CD4-positive, alpha-beta memory T cell (primary cell): ENCODE measurements around the gene STYXL2. TPM values are rescaled to one million over a fixed set of nuclear protein-coding genes. Genes with fewer than 3 reads are reported as not detected.

Source experiments
- CTCF ChIA-PET: fragments of 350-600 bp; sonication (Branson Sonifier 250); formaldehyde crosslinking; loops from one replicate; lab custom pipeline; 2021; ENCODE audit warnings: inconsistent platforms; ENCODE audit not compliant: partially characterized antibody; lab: Charles Lee
- POLR2A ChIA-PET: fragments of 350-600 bp; sonication (Branson Sonifier 250); formaldehyde crosslinking; loops from one replicate; lab custom pipeline; 2021; ENCODE audit not compliant: partially characterized antibody; lab: Charles Lee
- DNase-seq, 5 donors: peaks; one replicate each; pipeline versions ENCODE4 v3.0.0 to v3.0.0-alpha.2; 2020 to 2022; ENCODE audit warnings: mixed read lengths in 1 of 5
- H3K27ac ChIP-seq: one replicate; pipeline ENCODE4 v1.7.0; 2013; ENCODE audit warnings: low read depth, low read length
- H3K27me3 ChIP-seq: 2 replicates; pipeline ENCODE4 v1.7.0; 2013; ENCODE audit warnings: mild to moderate bottlenecking, low read length, moderate library complexity; ENCODE audit not compliant: insufficient read depth
- H3K36me3 ChIP-seq: 2 replicates; pipeline ENCODE4 v1.7.0; 2013; ENCODE audit warnings: mild to moderate bottlenecking, low read length, moderate library complexity; ENCODE audit not compliant: insufficient read depth
- H3K4me1 ChIP-seq: 2 replicates; pipeline ENCODE4 v1.7.0; 2013; ENCODE audit warnings: mild to moderate bottlenecking, low read length, moderate library complexity; ENCODE audit not compliant: insufficient read depth
- H3K4me3 ChIP-seq, 2 donors: one replicate each; pipeline ENCODE4 v1.7.0; 2013; ENCODE audit warnings: low read length in 2 of 2, mild to moderate bottlenecking in 1 of 2
- H3K9me3 ChIP-seq, 2 donors: one replicate each; pipeline ENCODE4 v1.7.0; 2013; ENCODE audit warnings: low read length in 2 of 2, control low read depth in 1 of 2; ENCODE audit not compliant: control insufficient read depth in 1 of 2
- H3K27ac Mint-ChIP-seq, 7 donors: one replicate each; pipeline ENCODE4 v1.8.0; 2020 to 2021; ENCODE audit warnings: mixed read lengths in 7 of 7, mild to moderate bottlenecking in 6 of 7, inconsistent platforms in 3 of 7, moderate library complexity in 3 of 7
- H3K27me3 Mint-ChIP-seq, 2 donors: one replicate each; pipeline ENCODE4 v1.8.0; 2020 to 2021; ENCODE audit warnings: mixed read lengths in 2 of 2
- H3K36me3 Mint-ChIP-seq, 2 donors: one replicate each; pipeline ENCODE4 v1.8.0; 2020 to 2021; ENCODE audit warnings: mixed read lengths in 2 of 2, inconsistent platforms in 1 of 2, mild to moderate bottlenecking in 1 of 2
- H3K4me1 Mint-ChIP-seq, 4 donors: one replicate each; pipeline ENCODE4 v1.8.0; 2020 to 2021; ENCODE audit warnings: mixed read lengths in 4 of 4, mild to moderate bottlenecking in 1 of 4
- H3K4me3 Mint-ChIP-seq, 8 donors: one replicate each; pipeline ENCODE4 v1.8.0; 2020 to 2021; ENCODE audit warnings: mixed read lengths in 8 of 8, mild to moderate bottlenecking in 7 of 8, moderate library complexity in 6 of 8, inconsistent platforms in 3 of 8
- H3K9me3 Mint-ChIP-seq, 8 donors: one replicate each; pipeline ENCODE4 v1.8.0; 2020 to 2021; ENCODE audit warnings: mixed read lengths in 8 of 8, mild to moderate bottlenecking in 5 of 8, inconsistent platforms in 3 of 8, moderate library complexity in 1 of 8
- intact Hi-C: fragments of 100-400 bp; cut with micrococcal nuclease; formaldehyde crosslinking; loops from one replicate; pipeline ENCODE4 v1.15.1; 2023
- polyA plus RNA-seq, 2 donors: library from polyadenylated mRNA; unstranded; fragments of 300-500 nt; fragmentation: Illumina TruSeq; gene quantifications; one replicate each; pipeline ENCODE4 v1.2.3, GENCODE V29; 2021
- total RNA-seq, 2 experiments: library from RNA; stranded (reverse); gene quantifications; one replicate each; pipeline ENCODE4 v1.2.3, GENCODE V29; 2021

The STYXL2 gene
- total and polyA plus RNA-seq, 4 experiments from 2014 or later: not detected

GRCh38 chr1:167136191-167136614 is 42.3 kb downstream of the STYXL2 start:
- no peak overlapping the region for H3K27ac ChIP-seq
- Mint-ChIP-seq H3K9me3 (no peaks in the 10 kb centered on the region), H3K4me1 (no peaks in the 10 kb centered on the region), H3K4me3 (no peak overlapping the region), H3K27me3 (peaks cover 6 to 19% of the 10 kb centered on the region in 2 donors), H3K36me3 (no peaks in the 10 kb centered on the region), H3K27ac (no peak overlapping the region)
- no peak for DNase-seq
- H3K4me1 ChIP-seq: no peaks in the 10 kb centered on the region
- no peak overlapping the region for H3K4me3 ChIP-seq
- intact Hi-C loops: no loop called here
- ChIA-PET CTCF (interaction anchor here (1.1 to 1.4 kb wide), 2 partner anchors 9 to 77 kb away, joined by 3 to 5 read pairs; no protein-coding TSS in a partner anchor), POLR2A (no interaction called here)
- no peaks in the 10 kb centered on the region for H3K36me3 ChIP-seq
- no peaks in the 10 kb centered on the region for H3K9me3 ChIP-seq
- H3K27me3 ChIP-seq: no peaks in the 10 kb centered on the region

- CTCF ChIA-PET: interaction anchor here (0.9 to 1.4 kb wide), 3 partner anchors 10 to 226 kb away, joined by 3 to 5 read pairs (median 4); no protein-coding TSS in a partner anchor
Measured at GRCh38 chr1:167136806-167137205, 42.9 kb downstream of the STYXL2 start.

GRCh38 chr1:167137332-167137781 is 43.5 kb downstream of the STYXL2 start:
- Mint-ChIP-seq H3K9me3 (peaks cover 0 to 2% (median 0%) of the 10 kb centered on the region in 8 donors), H3K4me3 (no peak overlapping the region), H3K4me1 (no peaks in the 10 kb centered on the region), H3K36me3 (no peaks in the 10 kb centered on the region), H3K27ac (no peak overlapping the region), H3K27me3 (peaks cover 6 to 14% of the 10 kb centered on the region in 2 donors)
- no peak for DNase-seq
- POLR2A ChIA-PET: no interaction called here
- Histone ChIP-seq H3K4me1 (no peaks in the 10 kb centered on the region), H3K27me3 (no peaks in the 10 kb centered on the region), H3K27ac (no peak overlapping the region), H3K36me3 (no peaks in the 10 kb centered on the region), H3K9me3 (no peaks in the 10 kb centered on the region), H3K4me3 (no peak overlapping the region)
- CTCF ChIA-PET: interaction anchor here (0.9 to 1.4 kb wide), 3 partner anchors 10 to 227 kb away, joined by 3 to 5 read pairs (median 4); no protein-coding TSS in a partner anchor
- intact Hi-C loops: no loop called here

More at GRCh38 chr1:167136806-167137205, 42.9 kb downstream of the STYXL2 start:
- Mint-ChIP-seq H3K27ac (no peak overlapping the region), H3K27me3 (peaks cover 6 to 15% of the 10 kb centered on the region in 2 donors), H3K4me3 (no peak overlapping the region), H3K9me3 (no peaks in the 10 kb centered on the region), H3K36me3 (no peaks in the 10 kb centered on the region), H3K4me1 (no peaks in the 10 kb centered on the region)
- Histone ChIP-seq H3K4me1 (no peaks in the 10 kb centered on the region), H3K27ac (no peak overlapping the region), H3K4me3 (no peak overlapping the region), H3K27me3 (no peaks in the 10 kb centered on the region), H3K9me3 (no peaks in the 10 kb centered on the region), H3K36me3 (no peaks in the 10 kb centered on the region)
- DNase-seq: no peak
- intact Hi-C loops: no loop called here
- POLR2A ChIA-PET: no interaction called here

- H3K27ac ChIP-seq: no peak overlapping the region
- CTCF ChIA-PET: interaction anchor here (1.1 kb wide), 2 partner anchors 79 to 82 kb away, joined by 4 read pairs; no protein-coding TSS in a partner anchor
- POLR2A ChIA-PET: no interaction called here
- H3K9me3 ChIP-seq: no peaks in the 10 kb centered on the region
- H3K4me1 Mint-ChIP-seq: no peaks in the 10 kb centered on the region
- H3K4me1 ChIP-seq: no peaks in the 10 kb centered on the region
- intact Hi-C loops: no loop called here
- no peaks in the 10 kb centered on the region for H3K27me3 ChIP-seq
- DNase-seq: no peak
- H3K9me3 Mint-ChIP-seq: peaks cover 0 to 4% (median 0%) of the 10 kb centered on the region in 8 donors
- H3K4me3 Mint-ChIP-seq: no peak overlapping the region
- no peaks in the 10 kb centered on the region for H3K36me3 Mint-ChIP-seq
- H3K36me3 ChIP-seq: no peaks in the 10 kb centered on the region
- peaks cover 6 to 14% of the 10 kb centered on the region in 2 donors for H3K27me3 Mint-ChIP-seq
- H3K27ac Mint-ChIP-seq: no peak overlapping the region
- H3K4me3 ChIP-seq: no peak overlapping the region
Measured at GRCh38 chr1:167137793-167138510, 44.1 kb downstream of the STYXL2 start.

- CTCF ChIA-PET: interaction anchor here (1.0 to 1.1 kb wide), 2 partner anchors 72 to 81 kb away, joined by 3 to 4 read pairs; no protein-coding TSS in a partner anchor
- intact Hi-C loops: no loop called here
- H3K4me1 Mint-ChIP-seq: no peaks in the 10 kb centered on the region
Measured at GRCh38 chr1:167138703-167139102, 44.8 kb downstream of the STYXL2 start.

GRCh38 chr1:167141963-167142362 is 48.1 kb downstream of the STYXL2 start:
- POLR2A ChIA-PET: no interaction called here
- H3K36me3 ChIP-seq: no peaks in the 10 kb centered on the region
- CTCF ChIA-PET: no interaction called here
- Mint-ChIP-seq H3K4me3 (no peak overlapping the region), H3K27me3 (peaks cover 13 to 16% of the 10 kb centered on the region in 2 donors), H3K27ac (no peak overlapping the region), H3K9me3 (peaks cover 0 to 12% (median 5%) of the 10 kb centered on the region in 8 donors), H3K36me3 (peaks cover 0 to 2% of the 10 kb centered on the region in 2 donors), H3K4me1 (no peaks in the 10 kb centered on the region)
- no peaks in the 10 kb centered on the region for H3K9me3 ChIP-seq
- H3K27me3 ChIP-seq: no peaks in the 10 kb centered on the region
- no peak overlapping the region for H3K27ac ChIP-seq
- intact Hi-C loops: no loop called here
- DNase-seq: no peak
- no peak overlapping the region for H3K4me3 ChIP-seq
- no peaks in the 10 kb centered on the region for H3K4me1 ChIP-seq

More at GRCh38 chr1:167138703-167139102, 44.8 kb downstream of the STYXL2 start:
- H3K4me3 Mint-ChIP-seq: no peak overlapping the region
- Histone ChIP-seq H3K27me3 (no peaks in the 10 kb centered on the region), H3K27ac (no peak overlapping the region), H3K36me3 (no peaks in the 10 kb centered on the region), H3K9me3 (no peaks in the 10 kb centered on the region), H3K4me1 (no peaks in the 10 kb centered on the region), H3K4me3 (no peak overlapping the region)
- POLR2A ChIA-PET: no interaction called here
- peaks cover 9 to 12% of the 10 kb centered on the region in 2 donors for H3K27me3 Mint-ChIP-seq
- H3K27ac Mint-ChIP-seq: no peak overlapping the region
- no peak for DNase-seq
- H3K36me3 Mint-ChIP-seq: no peaks in the 10 kb centered on the region
- peaks cover 0 to 4% (median under 1%) of the 10 kb centered on the region in 8 donors for H3K9me3 Mint-ChIP-seq
